Measurements from ENCODE around the gene KIAA1328.

The KIAA1328 gene

DNA sequence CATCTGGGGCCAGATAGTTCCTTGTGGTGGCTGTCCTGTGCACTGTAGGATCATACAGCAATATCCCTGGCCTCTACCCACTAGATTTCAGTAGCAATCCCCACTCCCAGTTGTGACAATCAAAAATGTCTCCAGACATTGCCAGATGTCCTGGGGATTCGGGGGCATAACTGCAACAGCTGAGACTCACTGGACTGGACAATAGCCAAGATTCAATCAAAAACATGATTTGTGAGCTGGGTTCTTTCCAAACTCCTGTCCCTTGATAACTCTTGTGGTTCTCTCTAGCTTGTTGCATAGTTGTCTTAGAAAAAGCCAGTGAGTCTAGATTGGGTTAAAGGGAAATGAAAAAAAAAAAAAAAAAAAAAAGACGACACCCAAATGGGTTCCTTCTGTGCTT, 443.3 kb downstream of the KIAA1328 start:
- peaks cover 34% of the 10 kb centered on the region for H3K27me3 Mint-ChIP-seq
- H3K4me1 Mint-ChIP-seq (ENCODE audit: low read depth): peaks cover 3% of the 10 kb centered on the region
- no peaks in the 10 kb centered on the region for H3K36me3 Mint-ChIP-seq (ENCODE audit: low read depth)
- H3K9me3 Mint-ChIP-seq: no peaks in the 10 kb centered on the region
- no peak overlapping the region for H3K4me3 Mint-ChIP-seq
- H3K27ac Mint-ChIP-seq: no peak overlapping the region
- DNase-seq: no peak

DNA sequence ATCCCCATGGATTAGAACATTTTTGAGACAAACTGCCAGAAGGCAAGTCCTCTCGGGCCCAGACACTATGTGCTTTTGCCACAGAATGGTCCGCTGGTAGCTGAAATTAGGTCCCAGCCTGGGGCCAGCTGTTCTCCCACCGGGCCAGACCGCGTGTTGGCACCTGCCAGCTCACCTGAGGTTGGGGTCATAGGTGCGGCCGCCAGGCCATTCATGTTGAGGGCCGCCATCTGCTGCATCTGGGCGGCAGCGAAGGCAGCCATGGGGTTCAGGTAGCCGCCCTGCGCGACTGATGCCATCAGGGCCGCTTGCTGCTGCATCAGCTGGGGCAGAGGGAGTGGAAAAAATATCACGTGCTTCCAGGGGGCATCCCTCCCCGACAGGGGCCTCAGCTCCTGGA, 443.9 kb downstream of the KIAA1328 start:
- Mint-ChIP-seq H3K9me3 (no peaks in the 10 kb centered on the region), H3K4me3 (no peak overlapping the region), H3K27me3 (peaks cover 34% of the 10 kb centered on the region), H3K4me1 (ENCODE audit: low read depth) (peaks cover 3% of the 10 kb centered on the region), H3K36me3 (ENCODE audit: low read depth) (no peaks in the 10 kb centered on the region), H3K27ac (no peak overlapping the region)
- DNase-seq: no peak

DNA sequence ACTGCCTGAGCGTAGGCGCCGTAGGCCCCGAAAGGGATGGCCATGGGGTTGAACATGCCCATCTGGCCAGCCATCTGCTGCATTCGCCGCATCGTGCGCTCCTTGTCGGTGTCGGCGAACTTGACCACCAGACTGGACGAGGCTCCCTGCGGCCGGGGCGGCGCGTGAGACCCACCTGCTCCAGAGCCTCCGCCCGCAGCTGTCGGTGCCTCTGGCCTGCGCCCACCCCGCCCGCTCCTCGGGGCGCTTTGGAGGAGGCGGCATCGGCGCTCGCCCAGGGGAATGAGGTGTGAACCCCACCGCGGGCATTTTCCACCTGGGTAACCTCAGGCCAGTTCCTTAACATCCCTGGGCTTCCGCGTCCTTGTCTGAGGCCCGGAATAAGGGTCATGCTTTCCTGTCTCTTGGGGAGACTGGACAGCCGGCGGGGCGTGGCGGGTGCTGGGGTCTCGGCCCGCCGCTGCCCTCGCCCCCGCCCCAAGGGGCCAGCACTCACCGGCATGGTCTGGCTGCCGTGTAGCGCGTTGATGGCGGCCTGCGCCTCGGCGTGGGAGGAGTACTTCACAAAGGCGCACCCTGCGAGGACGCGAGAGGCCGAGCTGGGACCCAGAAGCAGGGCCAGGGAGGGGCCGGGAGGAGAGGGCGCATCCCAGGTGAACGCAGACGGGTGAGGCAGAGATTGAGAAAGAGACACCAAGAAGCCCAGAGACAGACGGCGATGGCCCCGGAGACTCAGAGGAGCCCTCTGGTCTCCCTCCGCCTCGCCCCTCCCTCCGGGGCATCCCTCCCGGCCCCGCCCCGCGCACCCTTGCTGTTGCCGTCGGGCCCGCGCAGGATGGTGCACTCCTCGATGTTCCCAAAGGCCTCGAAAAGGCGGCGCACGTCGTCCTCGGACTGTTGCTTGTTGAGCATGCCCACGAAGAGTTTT, 445.6 kb downstream of the KIAA1328 start:
- H3K4me1 Mint-ChIP-seq (ENCODE audit: low read depth): peaks cover 3% of the 10 kb centered on the region
- H3K27ac Mint-ChIP-seq: no peak overlapping the region
- no peaks in the 10 kb centered on the region for H3K36me3 Mint-ChIP-seq (ENCODE audit: low read depth)
- no peak for DNase-seq
- H3K9me3 Mint-ChIP-seq: no peaks in the 10 kb centered on the region
- H3K4me3 Mint-ChIP-seq: no peak overlapping the region
- peaks cover 42% of the 10 kb centered on the region for H3K27me3 Mint-ChIP-seq

DNA sequence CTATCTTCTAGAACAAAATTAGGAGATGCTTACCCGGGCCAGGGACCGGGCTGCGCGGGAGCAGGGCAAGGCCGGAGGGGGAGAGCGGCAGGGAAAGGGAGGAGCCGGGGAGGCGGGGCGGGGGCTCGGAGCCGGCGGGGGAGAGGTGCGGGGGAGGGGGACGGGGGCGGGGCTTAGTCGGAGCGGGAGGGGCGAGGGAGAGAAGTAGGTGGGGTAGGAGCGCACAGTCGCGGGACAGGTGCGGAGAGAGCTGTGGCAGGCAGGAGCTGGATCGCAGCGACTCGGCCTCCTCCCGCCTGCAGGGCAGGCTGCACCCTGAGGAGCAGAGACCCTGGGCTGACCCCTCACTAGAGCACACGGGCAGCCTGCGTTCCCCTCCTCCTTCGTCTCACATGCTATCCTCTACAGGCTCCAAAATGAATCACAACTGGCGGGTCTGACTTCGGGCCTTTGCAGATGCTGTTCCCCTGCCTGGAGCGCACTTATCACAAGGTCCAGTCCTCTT, 446.4 kb downstream of the KIAA1328 start:
- Mint-ChIP-seq H3K27me3 (peaks cover 42% of the 10 kb centered on the region), H3K4me1 (ENCODE audit: low read depth) (peaks cover 3% of the 10 kb centered on the region), H3K4me3 (no peak overlapping the region), H3K36me3 (ENCODE audit: low read depth) (no peaks in the 10 kb centered on the region), H3K27ac (no peak overlapping the region), H3K9me3 (no peaks in the 10 kb centered on the region)
- no peak for DNase-seq

DNA sequence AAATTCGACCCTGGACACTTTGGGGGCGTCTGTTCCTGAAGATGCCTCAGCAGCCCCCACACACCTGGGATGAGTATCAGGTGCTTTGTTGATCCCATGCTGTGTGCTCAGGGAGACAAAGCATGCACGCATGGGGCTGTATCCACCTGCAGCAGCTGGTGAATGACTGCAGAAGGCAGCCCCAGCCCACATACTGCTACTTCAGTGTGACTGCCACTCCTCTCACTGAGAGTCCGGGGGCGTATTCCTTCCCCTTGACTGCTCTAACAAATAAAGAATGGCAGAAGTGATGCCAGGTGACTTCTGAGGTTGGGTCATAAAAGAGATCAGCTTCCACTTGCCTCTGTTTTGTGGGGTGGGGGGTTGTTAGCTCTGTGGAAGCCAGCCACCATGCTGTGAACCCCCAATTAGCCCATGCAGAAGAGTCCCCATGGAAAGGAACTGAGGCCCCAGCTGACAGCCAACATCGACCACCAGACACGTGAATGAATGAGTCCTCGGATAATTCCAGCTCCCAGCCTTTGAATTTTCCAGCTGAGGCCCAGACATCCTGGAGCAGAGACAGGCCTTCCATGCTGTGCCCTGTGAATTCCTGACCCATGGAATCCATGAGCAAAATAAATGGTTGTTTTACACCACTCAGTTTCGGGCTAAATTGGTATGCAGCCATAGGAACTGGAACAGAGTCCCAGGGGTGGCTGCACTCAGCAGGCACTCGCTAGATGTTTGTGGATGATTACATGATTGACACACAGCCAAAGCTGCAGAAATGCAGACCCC, 447.4 kb downstream of the KIAA1328 start:
- peaks cover 3% of the 10 kb centered on the region for H3K4me1 Mint-ChIP-seq (ENCODE audit: low read depth)
- H3K9me3 Mint-ChIP-seq: no peaks in the 10 kb centered on the region
- no peak for DNase-seq
- H3K27me3 Mint-ChIP-seq: peaks cover 42% of the 10 kb centered on the region
- H3K4me3 Mint-ChIP-seq: no peak overlapping the region
- H3K27ac Mint-ChIP-seq: no peak overlapping the region
- H3K36me3 Mint-ChIP-seq (ENCODE audit: low read depth): no peaks in the 10 kb centered on the region

DNA sequence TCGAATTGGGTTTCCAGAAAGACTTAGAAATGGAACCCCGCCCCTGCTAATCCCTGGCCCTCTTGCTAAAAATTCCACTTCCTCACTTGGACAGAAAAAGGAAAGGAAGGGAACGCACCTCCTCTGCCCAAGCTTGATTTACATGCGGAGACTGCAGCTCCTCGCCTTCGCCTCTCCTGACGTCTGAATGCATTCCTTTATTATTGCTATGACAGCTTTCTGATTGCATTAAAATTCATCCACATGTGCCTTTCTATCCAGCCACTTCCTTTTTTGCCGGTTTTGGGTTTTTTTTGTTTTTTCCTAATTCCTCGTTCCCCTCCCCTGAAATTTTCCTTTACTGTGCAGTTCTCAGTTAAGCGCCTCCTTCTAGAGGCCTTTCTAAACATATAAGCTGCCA, 448.9 kb downstream of the KIAA1328 start:
- no peak for DNase-seq
- H3K27me3 Mint-ChIP-seq: peaks cover 42% of the 10 kb centered on the region
- H3K4me3 Mint-ChIP-seq: no peak overlapping the region
- H3K9me3 Mint-ChIP-seq: no peaks in the 10 kb centered on the region
- peaks cover 3% of the 10 kb centered on the region for H3K4me1 Mint-ChIP-seq (ENCODE audit: low read depth)
- no peaks in the 10 kb centered on the region for H3K36me3 Mint-ChIP-seq (ENCODE audit: low read depth)
- no peak overlapping the region for H3K27ac Mint-ChIP-seq

Data from activated T-cell treated with anti-CD3 and anti-CD28 coated beads, Interleukin-2, amount 50 U/mL, for 24 hours (primary cell).